NCI-H510A treated with DMSO at 0.1 percent for 48 hours (cell line): ENCODE measurements around the gene CCHCR1.

Experiments
- DNase-seq: peaks from one replicate; lab custom pipeline; 2025; lab: John Stamatoyannopoulos, UW

The CCHCR1 gene

GRCh38 chr6:31162463-31163165 is 5.0 kb upstream of the CCHCR1 start:
- no peak for DNase-seq

DNA sequence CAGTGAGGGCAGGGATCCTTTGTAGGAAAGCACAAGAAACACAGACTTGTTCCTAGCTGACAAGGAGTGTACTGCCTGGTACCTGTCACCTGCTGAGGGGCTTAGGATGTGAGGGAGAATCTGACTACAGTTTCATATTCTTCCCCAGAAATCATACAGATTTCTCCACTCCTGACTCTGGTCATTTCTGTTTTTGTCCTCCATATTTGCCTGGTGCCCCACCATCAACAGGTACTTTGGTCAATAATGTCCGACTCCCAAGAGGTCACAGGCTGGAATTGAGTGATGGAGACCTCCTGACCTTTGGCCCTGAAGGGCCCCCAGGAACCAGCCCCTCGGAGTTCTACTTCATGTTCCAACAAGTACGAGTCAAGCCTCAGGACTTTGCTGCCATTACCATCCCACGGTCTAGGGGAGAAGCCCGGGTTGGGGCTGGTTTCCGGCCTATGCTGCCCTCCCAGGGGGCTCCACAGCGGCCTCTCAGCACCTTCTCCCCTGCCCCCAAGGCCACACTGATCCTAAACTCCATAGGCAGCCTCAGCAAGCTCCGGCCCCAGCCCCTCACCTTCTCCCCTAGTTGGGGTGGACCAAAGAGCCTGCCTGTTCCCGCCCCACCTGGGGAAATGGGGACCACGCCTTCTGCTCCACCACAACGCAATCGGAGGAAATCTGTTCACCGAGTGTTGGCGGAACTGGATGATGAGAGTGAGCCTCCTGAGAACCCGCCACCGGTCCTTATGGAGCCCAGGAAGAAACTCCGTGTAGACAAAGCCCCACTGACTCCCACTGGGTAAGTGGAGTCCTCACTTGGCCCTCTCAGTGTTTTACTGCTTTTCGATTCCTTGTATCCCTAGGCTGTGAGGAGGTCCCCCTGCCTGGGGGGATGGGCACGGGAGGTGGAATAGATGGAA is 3.9 kb upstream of the CCHCR1 start:
- no peak for DNase-seq

GRCh38 chr6:31158863-31159855 is 1.6 kb upstream of the CCHCR1 start:
- DNase-seq = peak; percentile 52

DNA sequence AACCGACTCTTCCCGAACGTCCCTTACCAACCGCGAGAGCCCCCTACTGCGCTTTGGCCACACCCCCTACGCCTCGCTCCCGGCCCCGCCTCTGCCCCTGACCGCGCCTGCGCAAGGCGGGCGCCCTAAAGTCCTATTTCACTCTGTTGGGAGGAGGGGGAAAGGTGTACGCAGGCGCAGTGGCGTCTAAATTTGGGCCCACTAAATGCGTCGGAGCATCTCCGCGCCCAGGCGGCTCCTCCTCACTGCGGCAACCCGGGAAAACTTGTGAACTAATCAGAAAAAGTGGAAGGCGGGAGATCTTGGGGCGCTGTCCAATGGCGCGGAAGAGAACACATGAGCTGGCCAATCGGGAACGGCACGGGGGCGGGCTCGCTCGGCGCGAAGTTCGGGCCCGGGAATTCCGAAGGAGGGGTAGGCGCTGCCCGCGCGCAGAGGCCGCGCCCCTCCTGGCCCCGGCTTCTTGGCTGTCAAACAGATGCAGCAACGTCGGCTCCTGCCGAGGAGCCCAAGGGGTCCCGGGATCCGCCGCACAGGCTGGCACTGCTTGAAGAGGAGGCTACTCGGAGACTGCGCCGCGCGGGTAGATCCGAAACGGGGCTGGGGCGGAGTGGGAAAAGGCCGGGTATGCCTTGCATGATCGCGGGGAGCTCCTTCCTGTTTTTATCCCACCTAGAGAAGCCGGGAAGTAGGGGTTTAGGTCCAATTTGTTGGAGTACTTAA is 699 bp upstream of the CCHCR1 start, which contains the start of gene TCF19:
Gene TCF19 (plus strand): TSS at position 450 of the 723 bp plus-strand sequence. CDS start 881 bp downstream, outside the sequence.
- peak; percentile 100 for DNase-seq

- no peak for DNase-seq
These were observed 961 bp downstream of the CCHCR1 start for GRCh38 chr6:31156641-31157040.

- no peak for DNase-seq
These were observed 3.2 kb downstream of the CCHCR1 start for GRCh38 chr6:31154436-31154835.

DNA sequence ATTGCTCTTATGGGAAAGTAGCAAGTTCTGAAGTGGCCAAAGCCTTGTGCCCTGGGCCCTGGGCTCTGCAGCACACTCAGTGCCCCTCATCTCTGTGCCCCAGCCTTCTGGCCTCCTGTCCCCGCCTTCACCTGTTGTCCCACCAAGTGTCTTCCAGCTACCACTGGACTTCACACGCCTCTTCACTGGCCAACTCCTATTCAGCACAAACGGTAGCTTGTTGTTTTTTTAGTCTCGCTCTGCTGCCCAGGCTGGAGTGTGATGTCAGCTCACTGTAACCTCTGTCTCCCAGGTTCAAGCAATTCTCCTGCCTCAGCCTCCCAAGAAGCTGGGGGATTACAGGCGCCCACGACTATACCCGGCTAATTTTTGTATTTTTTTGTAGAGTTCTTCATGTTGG is 4.8 kb downstream of the CCHCR1 start:
- no peak for DNase-seq

DNA sequence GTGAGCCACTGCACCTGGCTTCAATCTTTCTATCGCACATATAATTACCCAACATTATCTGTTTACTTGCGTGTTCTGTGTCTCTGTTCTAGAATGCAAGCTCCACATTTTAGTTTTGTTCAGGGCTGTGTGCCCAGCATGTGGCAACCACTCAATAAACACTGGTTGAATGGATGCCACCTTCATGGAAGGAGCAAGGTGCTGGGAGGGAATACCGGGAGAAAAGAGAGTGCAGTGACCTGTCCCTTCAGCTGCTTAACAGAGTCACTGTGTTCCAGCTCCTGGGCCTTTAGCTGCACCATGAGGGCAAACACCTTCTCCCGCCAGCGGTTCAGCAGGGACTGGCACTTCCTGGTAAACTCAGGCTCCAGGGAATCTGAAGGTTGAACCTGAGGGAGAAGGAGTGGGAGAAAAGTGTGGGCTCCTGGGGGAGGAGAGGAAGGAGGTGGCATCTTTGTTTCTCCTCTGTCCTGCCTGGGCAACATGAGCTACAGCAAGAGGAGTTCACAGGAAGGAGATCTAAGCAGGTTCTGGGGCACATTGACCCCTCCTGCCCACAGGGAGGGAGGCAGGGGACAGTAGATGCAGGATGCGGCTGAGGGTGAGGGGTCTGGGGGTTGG is 7.7 kb downstream of the CCHCR1 start:
- no peak for DNase-seq

GRCh38 chr6:31145386-31145785 is 12.2 kb downstream of the CCHCR1 start:
- DNase-seq = no peak

GRCh38 chr6:31144970-31145340 is 12.6 kb downstream of the CCHCR1 start:
- DNase-seq = no peak

- DNase-seq = no peak
These were observed 13.2 kb downstream of the CCHCR1 start for GRCh38 chr6:31144296-31144969.

GRCh38 chr6:31143148-31143547 is 14.5 kb downstream of the CCHCR1 start:
- no peak for DNase-seq

GRCh38 chr6:31142361-31142761 is 15.2 kb downstream of the CCHCR1 start:
- DNase-seq = no peak

DNA sequence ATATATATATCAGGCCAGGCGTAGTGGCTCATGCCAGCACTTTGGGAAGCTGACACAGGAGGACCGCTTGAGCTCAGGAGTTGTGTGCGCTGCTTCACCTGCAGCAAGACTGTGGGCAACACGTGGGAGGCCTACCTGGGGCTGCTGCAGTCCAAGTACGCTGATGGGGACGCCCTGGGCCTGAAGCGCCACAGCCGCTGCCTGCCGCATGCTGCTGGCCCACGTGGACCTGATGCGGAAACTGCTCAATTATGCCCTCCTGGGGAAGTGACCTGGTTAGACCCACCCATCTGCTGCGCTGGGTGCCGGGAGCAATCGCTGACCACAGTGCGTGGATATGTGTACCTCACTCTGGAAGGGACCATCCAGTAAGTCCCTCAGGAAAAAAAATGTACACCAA is 17.0 kb downstream of the CCHCR1 start:
- no peak for DNase-seq

- DNase-seq = no peak
These were observed 18.0 kb downstream of the CCHCR1 start for GRCh38 chr6:31139599-31139998.

DNA sequence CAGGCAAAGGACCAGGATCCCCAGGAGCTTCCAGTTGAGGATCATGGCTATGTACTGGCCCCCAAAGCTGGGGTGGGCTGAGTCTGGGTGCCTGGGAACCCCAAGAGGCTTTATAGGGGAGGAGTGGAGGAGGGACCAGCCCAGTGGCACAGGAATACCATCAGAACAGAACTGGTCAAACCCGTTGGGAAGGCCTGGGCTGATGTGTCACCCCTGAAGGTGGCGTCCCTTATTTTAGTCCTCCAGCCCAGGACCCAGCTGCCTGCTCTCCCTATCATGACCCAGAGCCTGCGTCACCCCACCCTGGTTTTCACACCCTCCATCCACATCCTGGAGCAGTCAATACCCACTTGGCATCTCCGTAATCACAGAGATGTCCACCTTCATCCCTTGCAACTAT is 18.6 kb downstream of the CCHCR1 start, which contains the start of gene PSORS1C2:
Gene PSORS1C2 (minus strand): TSS at position 85 of the 400 bp plus-strand sequence. CDS start 40 bp downstream, at position 45.
- DNase-seq = no peak

DNA sequence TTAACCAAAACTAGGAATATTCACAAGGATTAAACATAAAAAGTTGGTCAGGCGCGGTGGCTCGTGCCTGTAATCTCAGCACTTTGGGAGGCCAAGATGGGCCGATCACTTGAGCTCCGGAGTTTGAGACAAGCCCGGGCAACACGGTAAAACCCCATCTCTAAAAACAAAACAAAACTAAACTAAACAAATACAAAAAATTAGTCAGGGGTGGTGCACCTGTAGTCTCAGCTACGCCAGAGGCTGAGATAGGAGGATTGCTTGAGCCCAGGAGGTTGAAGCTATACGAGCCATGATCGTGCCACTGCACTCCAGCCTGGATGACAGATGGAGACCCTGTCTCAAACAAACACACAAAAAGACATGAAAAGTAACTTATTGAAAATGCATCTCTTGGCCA is 21.9 kb downstream of the CCHCR1 start:
- no peak for DNase-seq

DNA sequence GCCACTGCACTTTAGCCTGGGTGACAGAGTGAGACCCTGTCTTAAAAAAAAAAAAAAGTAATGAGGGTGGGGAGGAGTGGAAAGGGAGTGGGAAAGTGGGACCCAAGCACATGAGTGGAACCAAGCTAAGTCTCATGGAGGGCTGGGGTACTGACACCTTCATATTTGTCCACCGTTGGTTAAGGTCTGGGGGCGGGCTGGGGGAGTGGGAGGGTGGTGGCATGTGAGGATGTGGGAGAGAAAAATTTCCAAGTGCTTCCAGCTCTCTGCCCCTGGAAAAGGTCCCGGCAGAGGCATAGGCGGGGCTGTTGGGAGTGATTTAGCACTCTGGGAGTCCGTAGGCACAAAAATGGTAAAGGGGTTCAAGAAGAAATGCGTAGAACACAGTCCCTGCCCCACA is 24.8 kb downstream of the CCHCR1 start:
- DNase-seq = no peak

DNA sequence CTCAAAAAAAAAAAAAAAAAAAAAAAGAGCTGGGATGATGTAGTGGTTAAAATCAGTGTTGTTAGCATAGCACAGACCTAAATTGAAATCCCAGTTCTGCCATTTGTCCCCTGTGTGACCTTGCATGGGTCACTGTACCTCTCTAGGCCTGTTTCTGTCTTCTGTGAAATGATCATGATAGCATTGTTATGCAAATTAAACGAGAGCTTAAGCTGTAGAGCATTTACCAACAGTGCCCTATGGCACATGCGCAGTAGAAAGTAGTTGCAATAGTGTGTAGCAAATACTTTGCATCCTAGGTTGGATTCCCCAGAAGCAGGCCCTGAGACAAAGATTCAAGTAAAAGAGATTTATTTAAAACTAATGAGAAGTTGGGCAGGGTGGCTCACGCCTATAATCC is 26.0 kb downstream of the CCHCR1 start:
- no peak for DNase-seq

GRCh38 chr6:31130751-31131150 is 26.9 kb downstream of the CCHCR1 start:
- no peak for DNase-seq
